Progenitor cell of endocrine pancreas (in vitro differentiated cells): ENCODE results near the gene RPL23. TPM values are rescaled to one million over a fixed set of nuclear protein-coding genes. Genes with fewer than 3 reads are reported as not detected.

ENCODE experiments used
- DNase-seq: peaks from one replicate; pipeline ENCODE4 v3.0.0; 2021; ENCODE audit warnings: low spot score; ENCODE audit not compliant: unreplicated experiment
- H3K27ac Mint-ChIP-seq: 2 replicates; pipeline ENCODE4 v1.8.0; 2021; ENCODE audit warnings: mild to moderate bottlenecking, moderate library complexity, mixed read lengths
- H3K27me3 Mint-ChIP-seq: 2 replicates; pipeline ENCODE4 v1.8.0; 2021; ENCODE audit warnings: mixed read lengths
- H3K36me3 Mint-ChIP-seq: 2 replicates; pipeline ENCODE4 v1.8.0; 2022; ENCODE audit warnings: mixed read lengths; ENCODE audit not compliant: insufficient read depth
- H3K4me1 Mint-ChIP-seq: 2 replicates; pipeline ENCODE4 v1.8.0; 2021; ENCODE audit warnings: low read depth, mixed read lengths
- H3K4me3 Mint-ChIP-seq: 2 replicates; pipeline ENCODE4 v1.8.0; 2021; ENCODE audit warnings: low read depth, mild to moderate bottlenecking, moderate library complexity, mixed read lengths
- H3K9me3 Mint-ChIP-seq: 2 replicates; pipeline ENCODE4 v1.8.0; 2021; ENCODE audit warnings: low read depth, mixed read lengths
- total RNA-seq: library from RNA; stranded (reverse); gene quantifications from 2 replicates; pipeline ENCODE4 v1.2.1, GENCODE V29; 2021
- TF ChIP-seq, protein P1 (sequence below): fragments of 200-600 bp; sonication (generic); IDR thresholded peaks from one replicate; pipeline ENCODE4 v1.5.0; 2021; ENCODE audit warnings: antibody characterized with exemption, mild to moderate bottlenecking; ENCODE audit not compliant: unreplicated experiment

The RPL23 gene
- total RNA-seq, 1 donor from 2014 or later, result 1,623 TPM

GRCh38 chr17:38869526-38870258, 16.2 kb upstream of the RPL23 start, which contains the start of gene LASP1:
Gene LASP1, plus strand, starts transcription at chr17:38870058. Its CDS starts 132 bp downstream, at chr17:38870190.
- H3K9me3 Mint-ChIP-seq, result no peaks in the 10 kb centered on the region
- TF ChIP-seq, protein P1, sequence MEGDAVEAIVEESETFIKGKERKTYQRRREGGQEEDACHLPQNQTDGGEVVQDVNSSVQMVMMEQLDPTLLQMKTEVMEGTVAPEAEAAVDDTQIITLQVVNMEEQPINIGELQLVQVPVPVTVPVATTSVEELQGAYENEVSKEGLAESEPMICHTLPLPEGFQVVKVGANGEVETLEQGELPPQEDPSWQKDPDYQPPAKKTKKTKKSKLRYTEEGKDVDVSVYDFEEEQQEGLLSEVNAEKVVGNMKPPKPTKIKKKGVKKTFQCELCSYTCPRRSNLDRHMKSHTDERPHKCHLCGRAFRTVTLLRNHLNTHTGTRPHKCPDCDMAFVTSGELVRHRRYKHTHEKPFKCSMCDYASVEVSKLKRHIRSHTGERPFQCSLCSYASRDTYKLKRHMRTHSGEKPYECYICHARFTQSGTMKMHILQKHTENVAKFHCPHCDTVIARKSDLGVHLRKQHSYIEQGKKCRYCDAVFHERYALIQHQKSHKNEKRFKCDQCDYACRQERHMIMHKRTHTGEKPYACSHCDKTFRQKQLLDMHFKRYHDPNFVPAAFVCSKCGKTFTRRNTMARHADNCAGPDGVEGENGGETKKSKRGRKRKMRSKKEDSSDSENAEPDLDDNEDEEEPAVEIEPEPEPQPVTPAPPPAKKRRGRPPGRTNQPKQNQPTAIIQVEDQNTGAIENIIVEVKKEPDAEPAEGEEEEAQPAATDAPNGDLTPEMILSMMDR, result no peak
- peaks cover under 1% of the 10 kb centered on the region for H3K27me3 Mint-ChIP-seq
- peaks cover 27% of the 10 kb centered on the region for H3K4me1 Mint-ChIP-seq
- peak; percentile 83 for DNase-seq
- H3K36me3 Mint-ChIP-seq, result no peaks in the 10 kb centered on the region
- peak within 1 kb of the TSS; percentile 100 for H3K27ac Mint-ChIP-seq
- H3K4me3 Mint-ChIP-seq, result peak within 1 kb of the TSS; percentile 99

DNA sequence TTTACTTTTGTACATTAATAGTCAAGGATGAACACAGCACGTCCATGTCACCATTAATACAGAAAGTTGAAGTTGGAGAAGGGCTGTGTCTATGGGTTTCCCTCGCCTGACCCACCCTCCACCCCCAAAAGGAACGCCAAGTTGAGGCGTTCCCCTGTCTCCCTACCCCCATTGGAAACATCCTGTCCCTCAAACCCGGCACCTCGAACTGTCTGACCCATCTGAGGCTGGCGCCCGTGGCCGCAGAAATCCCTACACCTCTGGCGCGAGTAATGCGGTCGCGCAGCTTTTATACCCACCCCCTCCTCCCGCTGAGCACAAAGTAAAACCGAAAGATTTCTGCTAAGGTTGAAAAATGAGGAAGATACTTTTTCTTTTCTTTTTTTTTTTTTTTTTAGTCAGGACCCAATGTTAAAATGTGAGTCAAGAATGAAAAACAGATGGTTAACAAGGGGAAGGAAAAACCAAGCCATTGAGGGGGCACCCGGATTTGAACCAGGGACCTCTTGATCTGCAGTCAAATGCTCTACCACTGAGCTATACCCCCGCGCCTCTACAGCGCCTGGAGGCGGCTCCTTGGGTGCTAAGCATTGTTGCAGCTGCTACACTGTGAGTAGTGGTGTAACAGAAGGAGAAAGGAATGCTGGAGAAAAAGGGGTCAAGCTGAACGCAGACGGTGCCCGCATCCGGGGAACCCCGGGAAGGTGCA, 15.4 kb upstream of the RPL23 start:
- TF ChIP-seq, protein P1, result peak; percentile 9
- no peaks in the 10 kb centered on the region for H3K9me3 Mint-ChIP-seq
- peak overlapping the region; percentile 93 for H3K4me3 Mint-ChIP-seq
- H3K4me1 Mint-ChIP-seq, result peaks cover 26% of the 10 kb centered on the region
- H3K27me3 Mint-ChIP-seq, result peaks cover 2% of the 10 kb centered on the region
- H3K27ac Mint-ChIP-seq, result peak overlapping the region; percentile 100
- no peaks in the 10 kb centered on the region for H3K36me3 Mint-ChIP-seq
- DNase-seq, result peak; percentile 94

DNA sequence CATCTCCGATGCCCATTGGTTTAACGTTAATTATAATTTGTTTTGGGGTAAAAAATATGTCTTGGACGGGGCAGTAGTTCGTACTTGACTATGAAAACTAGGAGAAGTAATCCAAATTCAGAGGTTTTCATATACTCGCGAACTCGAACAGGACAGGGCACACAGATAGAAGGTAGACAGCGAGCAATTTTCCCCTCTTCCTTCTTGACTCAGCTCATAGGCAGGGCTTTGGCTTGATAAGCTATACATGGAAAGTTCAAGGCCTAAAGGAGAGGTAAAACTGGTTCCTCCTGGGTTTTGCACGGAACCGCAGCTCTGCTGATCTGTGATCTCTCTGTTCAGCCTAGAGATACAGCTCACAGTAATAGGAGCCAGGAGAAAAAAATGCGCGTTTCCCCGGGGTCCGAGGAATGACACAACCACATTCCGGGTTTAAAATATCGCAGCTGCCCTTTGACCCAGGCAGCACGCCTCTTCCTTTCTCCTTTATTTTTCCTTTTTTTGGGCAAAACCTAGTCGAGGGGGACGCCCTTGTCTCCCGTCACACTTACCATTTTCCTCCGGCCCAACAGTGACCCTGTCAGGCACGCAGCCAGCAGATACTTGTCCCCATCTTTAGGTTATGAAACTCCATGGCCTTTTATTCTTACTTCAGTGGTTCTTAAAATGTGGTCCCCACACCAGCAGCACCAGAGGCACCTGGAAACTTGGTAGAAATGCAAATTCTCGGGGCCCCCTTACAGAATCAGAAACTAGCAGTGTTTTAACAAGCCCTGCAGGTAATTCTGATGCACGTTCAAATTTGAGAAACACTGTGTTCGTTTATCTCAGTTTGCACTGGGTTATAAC, 14.7 kb upstream of the RPL23 start:
- Mint-ChIP-seq H3K27me3 (peaks cover 2% of the 10 kb centered on the region), H3K36me3 (no peaks in the 10 kb centered on the region), H3K9me3 (no peaks in the 10 kb centered on the region), H3K4me1 (peaks cover 22% of the 10 kb centered on the region), H3K4me3 (peak overlapping the region; percentile 93), H3K27ac (peak overlapping the region; percentile 100)
- TF ChIP-seq, protein P1, result no peak
- no peak for DNase-seq

- TF ChIP-seq, protein P1, result peak; percentile 61
Measured at GRCh38 chr17:38867179-38867967, 13.9 kb upstream of the RPL23 start.

More at GRCh38 chr17:38867179-38867967, 13.9 kb upstream of the RPL23 start:
- Mint-ChIP-seq H3K36me3 (no peaks in the 10 kb centered on the region), H3K9me3 (no peaks in the 10 kb centered on the region), H3K4me1 (peaks cover 15% of the 10 kb centered on the region), H3K27me3 (peaks cover 2% of the 10 kb centered on the region), H3K27ac (peak overlapping the region; percentile 100), H3K4me3 (peak overlapping the region; percentile 93)
- peak; percentile 41 for DNase-seq
